NB4 (cell line): ENCODE results near the gene SUPT16H.

Experiments
- DNase-seq: peaks from one replicate; pipeline ENCODE4 v3.0.0; 2010; ENCODE audit warnings: low read depth
- H3K4me3 ChIP-seq: one replicate; pipeline ENCODE4 v1.5.1; 2011; ENCODE audit warnings: mild to moderate bottlenecking, low read depth, low read length, moderate library complexity
- MYC ChIP-seq: IDR thresholded peaks from 2 replicates; pipeline ENCODE4 v1.6.1; 2011; ENCODE audit warnings: low read depth, low read length
- POLR2A ChIP-seq: IDR thresholded peaks from 2 replicates; pipeline ENCODE4 v1.6.1; 2011; ENCODE audit warnings: mild to moderate bottlenecking; ENCODE audit not compliant: insufficient read length; ENCODE audit errors: extremely low read depth
- TF ChIP-seq, protein P1 (sequence below): IDR thresholded peaks from 2 replicates; pipeline ENCODE4 v1.6.1; 2011; ENCODE audit warnings: low read depth, low read length
- TF ChIP-seq, protein P2 (sequence below): IDR thresholded peaks from one replicate; pipeline ENCODE4 v1.5.1; 2012; ENCODE audit warnings: low read depth, low read length

Gene SUPT16H

DNA sequence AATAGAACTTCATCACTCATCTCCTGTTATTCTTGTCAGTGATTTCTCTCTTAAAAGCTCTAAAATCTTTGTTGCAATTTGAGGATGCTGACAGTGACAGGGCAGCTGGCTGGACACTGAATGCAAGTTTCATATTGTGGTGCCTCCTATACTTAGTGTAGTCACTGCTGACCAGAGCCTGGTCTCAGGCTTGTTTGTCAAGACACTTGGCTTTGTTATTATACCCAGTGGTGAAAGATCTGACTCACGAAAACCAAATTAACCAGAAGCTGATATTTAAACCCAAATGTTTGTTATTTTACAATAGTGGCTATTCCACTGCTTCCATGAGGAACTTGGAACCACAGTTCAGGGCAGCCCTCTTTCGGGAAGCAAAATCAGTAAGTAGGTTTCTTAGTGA, 61.1 kb downstream of the SUPT16H start:
- H3K4me3 ChIP-seq = no peak overlapping the region
- TF ChIP-seq MYC (no peak), POLR2A (no peak)
- TF ChIP-seq, protein P1, sequence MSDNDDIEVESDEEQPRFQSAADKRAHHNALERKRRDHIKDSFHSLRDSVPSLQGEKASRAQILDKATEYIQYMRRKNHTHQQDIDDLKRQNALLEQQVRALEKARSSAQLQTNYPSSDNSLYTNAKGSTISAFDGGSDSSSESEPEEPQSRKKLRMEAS = no peak
- TF ChIP-seq, protein P2, sequence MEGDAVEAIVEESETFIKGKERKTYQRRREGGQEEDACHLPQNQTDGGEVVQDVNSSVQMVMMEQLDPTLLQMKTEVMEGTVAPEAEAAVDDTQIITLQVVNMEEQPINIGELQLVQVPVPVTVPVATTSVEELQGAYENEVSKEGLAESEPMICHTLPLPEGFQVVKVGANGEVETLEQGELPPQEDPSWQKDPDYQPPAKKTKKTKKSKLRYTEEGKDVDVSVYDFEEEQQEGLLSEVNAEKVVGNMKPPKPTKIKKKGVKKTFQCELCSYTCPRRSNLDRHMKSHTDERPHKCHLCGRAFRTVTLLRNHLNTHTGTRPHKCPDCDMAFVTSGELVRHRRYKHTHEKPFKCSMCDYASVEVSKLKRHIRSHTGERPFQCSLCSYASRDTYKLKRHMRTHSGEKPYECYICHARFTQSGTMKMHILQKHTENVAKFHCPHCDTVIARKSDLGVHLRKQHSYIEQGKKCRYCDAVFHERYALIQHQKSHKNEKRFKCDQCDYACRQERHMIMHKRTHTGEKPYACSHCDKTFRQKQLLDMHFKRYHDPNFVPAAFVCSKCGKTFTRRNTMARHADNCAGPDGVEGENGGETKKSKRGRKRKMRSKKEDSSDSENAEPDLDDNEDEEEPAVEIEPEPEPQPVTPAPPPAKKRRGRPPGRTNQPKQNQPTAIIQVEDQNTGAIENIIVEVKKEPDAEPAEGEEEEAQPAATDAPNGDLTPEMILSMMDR = no peak
- DNase-seq = no peak

DNA sequence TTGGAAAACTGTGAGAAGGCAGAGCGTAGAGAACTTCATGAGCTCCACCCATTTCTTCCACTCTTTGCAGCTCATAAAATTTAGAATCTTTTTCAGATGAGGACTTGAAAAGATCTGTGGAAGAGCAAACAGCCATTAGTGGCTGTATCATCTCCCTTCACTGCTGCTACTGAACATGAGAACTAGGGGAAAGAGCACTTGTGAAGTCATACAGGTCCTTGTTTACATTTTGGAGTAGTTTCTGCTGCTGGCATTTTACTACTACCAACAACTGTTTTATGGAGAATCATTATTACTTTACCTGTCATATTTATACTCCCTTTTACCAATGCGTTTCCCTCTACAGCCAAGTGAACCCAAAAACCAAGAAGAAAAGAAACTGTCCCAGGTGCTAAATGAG, 62.9 kb downstream of the SUPT16H start:
- TF ChIP-seq MYC (no peak), POLR2A (no peak)
- TF ChIP-seq, protein P1 = no peak
- TF ChIP-seq, protein P2 = no peak
- DNase-seq = no peak
- H3K4me3 ChIP-seq = no peak overlapping the region

DNA sequence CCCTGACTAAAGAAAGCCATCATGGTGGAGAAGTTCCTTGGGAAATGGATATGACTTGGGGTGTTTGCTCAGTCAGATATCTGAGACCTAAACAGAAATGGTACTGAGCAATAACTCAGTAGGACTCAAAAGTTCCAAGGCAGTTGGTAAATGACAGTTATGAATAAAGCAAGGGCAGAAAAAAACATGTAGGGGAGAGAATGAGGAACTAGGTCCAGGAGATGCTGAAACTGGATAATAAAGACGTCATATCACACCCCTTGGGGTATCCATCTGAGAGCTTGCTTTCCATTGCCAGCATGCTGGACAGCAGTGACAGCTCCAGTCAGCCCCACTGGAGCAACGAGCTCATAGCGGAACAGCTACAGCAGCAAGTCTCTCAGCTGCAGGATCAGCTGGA, 66.4 kb downstream of the SUPT16H start:
- peak; percentile 57 for DNase-seq
- H3K4me3 ChIP-seq = no peak overlapping the region
- TF ChIP-seq, protein P1 = 0 out of 2 replicates have a peak, but pooled peaks have one; percentile 14
- no peak for TF ChIP-seq MYC
- TF ChIP-seq, protein P2 = no peak

DNA sequence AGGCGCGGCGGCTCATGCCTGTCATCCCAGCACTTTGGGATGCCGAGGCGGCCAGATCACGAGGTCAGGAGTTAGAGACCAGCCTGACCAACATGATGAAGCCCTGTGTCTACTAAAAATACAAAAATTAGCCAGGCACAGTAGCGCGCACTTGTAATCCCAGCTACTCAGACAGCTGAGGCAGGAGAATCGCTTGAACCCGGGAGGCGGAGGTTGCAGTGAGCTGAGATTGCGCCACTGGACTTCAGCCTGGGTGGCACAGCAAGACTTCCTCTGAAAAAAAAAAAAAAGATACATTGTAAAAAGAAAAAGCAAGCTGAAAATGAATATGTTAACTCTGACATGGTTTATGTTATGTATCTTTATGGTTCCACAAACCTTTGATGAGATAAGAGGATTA, 70.3 kb downstream of the SUPT16H start:
- TF ChIP-seq, protein P2 = no peak
- no peak for TF ChIP-seq POLR2A
- no peak for TF ChIP-seq MYC
- TF ChIP-seq, protein P1 = no peak
- no peak overlapping the region for H3K4me3 ChIP-seq
- no peak for DNase-seq

DNA sequence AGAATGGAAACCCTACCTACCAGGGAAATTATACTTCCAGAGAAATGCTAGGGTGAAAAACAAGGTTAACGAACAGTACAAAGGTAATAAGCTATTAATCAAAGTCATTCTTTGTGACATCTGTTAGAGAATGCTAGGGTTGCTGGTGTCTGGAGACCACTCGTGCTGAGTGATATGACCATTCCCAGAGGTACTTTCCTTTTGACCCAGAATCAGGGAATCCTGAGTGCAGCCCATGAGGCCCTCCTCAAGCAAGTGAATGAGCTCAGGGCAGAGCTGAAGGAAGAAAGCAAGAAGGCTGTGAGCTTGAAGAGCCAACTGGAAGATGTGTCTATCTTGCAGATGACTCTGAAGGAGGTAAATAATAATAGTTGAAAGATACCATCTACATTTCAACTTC, 72.2 kb downstream of the SUPT16H start:
- DNase-seq = no peak
- no peak overlapping the region for H3K4me3 ChIP-seq
- TF ChIP-seq POLR2A (no peak), MYC (no peak)
- TF ChIP-seq, protein P1 = no peak
- TF ChIP-seq, protein P2 = no peak

DNA sequence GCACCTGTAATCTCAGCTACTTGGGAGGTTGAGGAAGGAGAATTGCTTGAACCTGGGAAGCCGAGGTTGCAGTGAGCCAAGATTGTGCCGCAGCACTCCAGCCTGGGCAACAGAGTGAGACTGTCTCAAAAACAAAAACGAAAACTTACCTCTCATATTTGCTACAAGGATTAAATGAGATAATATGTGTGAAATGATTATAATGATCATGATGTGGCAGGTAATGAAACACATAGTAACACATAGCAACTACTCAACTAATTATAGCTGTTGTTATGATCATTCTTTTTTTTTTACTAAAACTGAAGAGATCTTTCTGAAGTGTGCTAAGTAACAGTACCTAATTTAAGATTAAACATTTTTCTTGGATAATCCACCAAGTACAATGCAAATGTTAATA, 73.9 kb downstream of the SUPT16H start:
- no peak for DNase-seq
- H3K4me3 ChIP-seq = no peak overlapping the region
- TF ChIP-seq, protein P2 = no peak
- no peak for TF ChIP-seq POLR2A
- TF ChIP-seq MYC = no peak
- TF ChIP-seq, protein P1 = no peak
